Measurements from ENCODE around the gene ERICH6B.

Gene ERICH6B

GRCh38 chr13:45601680-45602079, 13.9 kb downstream of the ERICH6B start:
- no peak for DNase-seq (ENCODE audit: low read depth, low spot score)

GRCh38 chr13:45598597-45598996, 16.9 kb downstream of the ERICH6B start:
- no peak for DNase-seq (ENCODE audit: low read depth, low spot score)

- no peak for DNase-seq (ENCODE audit: low read depth, low spot score)
Measured at GRCh38 chr13:45596800-45597475, 18.6 kb downstream of the ERICH6B start.

GRCh38 chr13:45595965-45596364, 19.6 kb downstream of the ERICH6B start:
- no peak for DNase-seq (ENCODE audit: low read depth, low spot score)

GRCh38 chr13:45594764-45595163, 20.8 kb downstream of the ERICH6B start:
- DNase-seq (ENCODE audit: low read depth, low spot score), result no peak

GRCh38 chr13:45594227-45594626, 21.3 kb downstream of the ERICH6B start:
- no peak for DNase-seq (ENCODE audit: low read depth, low spot score)

GRCh38 chr13:45592758-45593157, 22.8 kb downstream of the ERICH6B start:
- no peak for DNase-seq (ENCODE audit: low read depth, low spot score)

GRCh38 chr13:45590066-45590465, 25.5 kb downstream of the ERICH6B start:
- DNase-seq (ENCODE audit: low read depth, low spot score), result no peak

GRCh38 chr13:45587897-45588296, 27.6 kb downstream of the ERICH6B start:
- DNase-seq (ENCODE audit: low read depth, low spot score), result no peak

- no peak for DNase-seq (ENCODE audit: low read depth, low spot score)
Measured at GRCh38 chr13:45584816-45585215, 30.7 kb downstream of the ERICH6B start.

GRCh38 chr13:45582408-45583076, 33.0 kb downstream of the ERICH6B start:
- DNase-seq (ENCODE audit: low read depth, low spot score), result no peak

- no peak for DNase-seq (ENCODE audit: low read depth, low spot score)
Measured at GRCh38 chr13:45576466-45576865, 39.1 kb downstream of the ERICH6B start.

GRCh38 chr13:45575830-45576180, 39.7 kb downstream of the ERICH6B start:
- no peak for DNase-seq (ENCODE audit: low read depth, low spot score)

- no peak for DNase-seq (ENCODE audit: low read depth, low spot score)
Measured at GRCh38 chr13:45575146-45575829, 40.3 kb downstream of the ERICH6B start.

GRCh38 chr13:45565331-45565730, 50.2 kb downstream of the ERICH6B start:
- no peak for DNase-seq (ENCODE audit: low read depth, low spot score)

- no peak for DNase-seq (ENCODE audit: low read depth, low spot score)
Measured at GRCh38 chr13:45564133-45564776, 51.3 kb downstream of the ERICH6B start.

GRCh38 chr13:45554604-45555109, 60.9 kb downstream of the ERICH6B start:
- no peak for DNase-seq (ENCODE audit: low read depth, low spot score)

GRCh38 chr13:45548281-45548680, 67.3 kb downstream of the ERICH6B start:
- no peak for DNase-seq (ENCODE audit: low read depth, low spot score)

GRCh38 chr13:45546410-45546765, 69.2 kb downstream of the ERICH6B start:
- no peak for DNase-seq (ENCODE audit: low read depth, low spot score)

- DNase-seq (ENCODE audit: low read depth, low spot score), result no peak
Measured at GRCh38 chr13:45545686-45546409, 69.7 kb downstream of the ERICH6B start.

- no peak for DNase-seq (ENCODE audit: low read depth, low spot score)
Measured at GRCh38 chr13:45544520-45544919, 71.0 kb downstream of the ERICH6B start.

- no peak for DNase-seq (ENCODE audit: low read depth, low spot score)
Measured at GRCh38 chr13:45542878-45543277, 72.7 kb downstream of the ERICH6B start.
